Ureter (tissue), 1 donor: ENCODE data around the gene ITGAV. TPM values are rescaled to one million over a fixed set of nuclear protein-coding genes. Genes with fewer than 3 reads are reported as not detected.

Source experiments
- DNase-seq: peaks from one replicate; pipeline ENCODE4 v3.0.0-alpha.2; 2020; ENCODE audit warnings: low spot score
- total RNA-seq: library from RNA; stranded (reverse); gene quantifications from one replicate; pipeline ENCODE4 v1.2.4, GENCODE V29; 2023
- donor health status: DM: yes; HTN: yes; CAD: no.

Gene ITGAV
- total RNA-seq, 1 donor from 2014 or later: 60.1 TPM

DNA sequence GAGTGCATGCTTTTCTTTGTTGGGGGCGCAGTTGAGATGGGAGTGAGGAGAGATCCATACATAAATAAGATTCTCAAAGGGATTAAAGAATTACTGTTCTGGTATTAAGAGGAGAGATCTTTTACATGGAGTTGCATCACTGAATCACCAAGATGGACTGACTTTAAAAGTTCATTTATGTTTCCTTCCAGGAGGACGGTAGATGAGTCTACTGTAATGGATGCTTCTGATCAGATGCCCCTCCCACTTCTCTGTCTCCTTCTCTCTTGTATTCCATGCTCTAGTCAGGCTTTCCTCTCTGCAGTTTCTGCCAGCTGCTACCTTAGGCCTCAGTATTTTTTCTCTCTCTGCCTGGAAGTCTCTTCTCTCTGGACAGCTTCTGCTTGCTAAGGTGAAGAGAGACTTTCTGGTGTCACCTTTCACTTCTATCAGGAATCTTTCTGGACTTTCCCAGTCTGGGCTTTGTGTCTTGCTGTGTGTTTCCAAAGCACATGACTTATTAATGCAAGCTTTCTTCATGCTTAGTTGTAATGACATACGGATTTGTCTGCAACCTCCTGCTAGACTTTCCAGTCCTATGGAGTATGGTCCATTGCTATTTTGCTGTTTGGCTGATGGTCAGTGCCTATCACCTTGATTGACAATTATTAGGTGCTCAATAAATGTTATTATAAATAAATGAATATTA, 127.6 kb downstream of the ITGAV start:
- no peak for DNase-seq

DNA sequence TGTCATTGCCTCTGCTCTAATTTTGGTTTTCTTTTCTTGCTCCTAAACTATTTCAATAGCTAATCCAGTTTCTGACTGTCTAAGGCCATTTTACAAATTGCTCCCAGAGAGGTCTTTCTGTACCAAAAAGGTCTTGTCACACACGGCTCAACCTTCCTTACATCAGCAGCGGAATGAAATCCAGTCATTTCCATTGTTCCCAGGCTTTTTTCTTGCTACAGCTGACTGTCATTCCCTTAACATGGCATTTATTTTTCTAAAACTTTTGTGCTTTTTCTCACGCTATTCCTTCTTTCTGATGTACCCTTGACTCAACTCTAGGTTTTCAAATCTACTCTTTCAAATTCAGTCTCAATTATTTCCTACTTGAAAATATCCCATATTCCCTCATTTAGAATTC, 128.3 kb downstream of the ITGAV start:
- no peak for DNase-seq

DNA sequence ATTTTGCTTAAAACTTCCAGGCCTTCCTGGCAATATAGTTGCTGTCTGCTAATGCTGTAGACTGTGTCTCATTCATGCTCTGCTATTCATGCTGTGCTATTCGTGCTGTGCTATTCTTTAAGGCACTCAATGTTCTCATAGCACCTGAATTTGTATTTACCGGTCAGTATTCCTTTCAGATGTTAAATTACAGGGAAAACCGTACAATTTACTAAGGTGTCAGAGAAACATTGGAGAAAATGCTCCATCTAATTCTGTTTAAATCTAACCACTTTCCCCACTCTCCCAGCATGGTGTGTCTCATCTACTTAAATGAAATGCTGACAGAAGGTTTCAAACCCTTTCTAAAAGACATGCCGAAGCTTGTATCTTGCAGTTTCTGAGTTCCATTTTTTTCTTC, 129.0 kb downstream of the ITGAV start:
- DNase-seq: no peak

DNA sequence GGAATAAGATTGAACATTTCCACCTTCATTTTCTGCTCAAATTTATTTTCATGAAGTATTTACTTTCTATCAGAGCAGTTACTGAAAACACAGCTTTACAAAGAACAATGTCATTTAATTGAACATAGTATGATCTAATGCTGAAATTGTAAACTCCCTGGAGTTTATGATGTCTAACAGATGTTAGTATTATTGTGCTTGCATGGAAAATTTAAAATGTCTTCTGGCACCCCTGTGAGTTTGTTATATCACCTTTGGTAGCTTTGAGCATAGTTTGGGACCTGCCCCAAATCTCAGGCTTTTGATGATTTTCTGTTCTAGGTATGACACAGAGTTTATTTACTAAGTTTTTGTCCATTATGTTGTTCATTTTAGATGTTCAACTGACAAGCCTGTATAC, 132.1 kb downstream of the ITGAV start:
- no peak for DNase-seq

DNA sequence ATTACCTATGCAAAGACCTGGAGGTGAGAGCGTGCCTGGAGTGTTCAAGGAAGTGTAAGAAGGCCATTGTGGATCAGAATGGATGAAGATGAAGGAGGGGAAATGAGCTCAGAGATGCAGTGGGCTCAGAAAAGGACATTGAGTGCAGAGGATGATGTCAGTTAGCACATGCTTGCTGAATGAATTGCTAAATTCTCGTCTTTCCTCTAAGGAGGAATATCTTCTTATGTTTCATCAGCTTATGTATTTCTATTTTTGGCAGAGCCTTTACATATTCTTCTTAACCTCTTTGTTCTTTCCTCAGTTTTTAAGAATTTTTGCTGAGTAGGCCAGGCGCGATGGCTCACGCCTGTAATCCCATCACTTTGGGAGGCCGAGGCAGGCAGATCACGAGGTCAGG, 134.9 kb downstream of the ITGAV start:
- DNase-seq: no peak

DNA sequence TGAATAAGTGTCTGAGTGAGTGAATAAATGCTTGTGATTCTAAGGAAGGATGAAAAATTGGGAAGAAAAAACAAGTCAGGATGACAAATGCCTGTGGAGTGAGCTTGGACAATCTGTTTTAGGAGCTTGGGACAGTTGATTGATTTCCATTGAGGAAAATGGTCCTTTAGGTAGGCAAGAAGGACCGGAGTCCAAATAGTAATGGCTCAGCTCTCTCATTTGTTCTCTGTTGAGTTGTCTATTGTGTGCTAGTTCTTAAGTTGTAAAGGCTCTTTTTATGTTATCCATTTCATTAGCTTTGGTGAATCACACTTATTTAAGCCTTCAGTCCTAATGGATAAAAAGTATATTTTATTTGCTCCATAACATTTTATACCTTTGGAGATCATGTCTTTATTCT, 135.9 kb downstream of the ITGAV start:
- no peak for DNase-seq

DNA sequence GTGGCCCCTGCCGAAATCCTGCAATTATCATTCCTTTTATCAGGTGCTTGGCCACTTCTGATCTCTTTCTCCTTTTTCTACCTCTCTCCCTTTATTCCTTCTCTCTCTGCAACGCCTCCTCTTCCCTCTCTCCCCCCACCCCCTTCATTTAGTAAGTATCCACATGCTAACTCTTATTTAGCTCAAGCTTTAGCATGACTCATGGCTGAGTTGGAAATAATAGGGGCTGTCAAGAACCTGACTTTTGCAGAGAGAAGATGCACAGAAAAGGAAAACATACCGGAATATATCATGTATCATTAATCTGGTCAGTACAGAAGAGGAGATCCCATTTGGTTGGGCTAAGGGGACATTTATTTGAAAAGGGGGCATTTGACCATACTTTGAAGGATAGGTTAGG, 137.1 kb downstream of the ITGAV start:
- no peak for DNase-seq

DNA sequence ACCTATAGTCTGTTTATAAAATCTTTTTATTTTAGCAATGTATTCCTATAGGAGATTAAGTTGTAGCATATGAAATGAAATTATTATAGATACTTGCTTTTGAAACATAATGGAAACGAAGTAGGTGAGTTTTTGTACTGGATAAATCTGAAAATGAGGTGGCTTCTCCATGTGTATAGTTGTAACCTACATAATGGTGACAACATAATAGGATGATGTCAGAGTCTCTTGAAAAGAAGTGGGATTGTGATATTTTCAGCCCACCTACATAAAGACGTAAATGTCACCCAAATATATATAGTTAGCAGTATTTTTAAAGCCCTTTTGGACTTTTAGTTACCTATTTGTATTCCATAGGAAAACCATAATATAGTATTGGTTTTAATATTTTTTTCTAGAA, 138.8 kb downstream of the ITGAV start:
- DNase-seq: no peak

Other genes starting within 250 kb of the ITGAV start
- gene ZC3H15, start 103.8 kb upstream of the ITGAV start, total RNA-seq: 64.6 TPM
- gene FAM171B, start 104.0 kb downstream of the ITGAV start, total RNA-seq: 9.4 TPM